Subcutaneous abdominal adipose tissue (tissue), 5 donors: ENCODE data around the gene SLC12A3.

Experiments used
- H3K27ac ChIP-seq: one replicate; pipeline ENCODE4 v1.7.0; 2013; ENCODE audit warnings: low read depth, mild to moderate bottlenecking, inconsistent platforms, low read length, moderate library complexity
- H3K27me3 ChIP-seq, 5 donors: one replicate each; pipeline ENCODE4 v1.7.0; 2013; ENCODE audit warnings: low read length in 5 of 5, inconsistent platforms in 1 of 5; ENCODE audit not compliant: control insufficient read depth in 5 of 5, insufficient read depth in 4 of 5
- H3K36me3 ChIP-seq, 5 donors: one replicate each; pipeline ENCODE4 v1.7.0; 2013; ENCODE audit warnings: low read length in 5 of 5; ENCODE audit not compliant: control insufficient read depth in 5 of 5, insufficient read depth in 5 of 5
- H3K4me1 ChIP-seq, 5 donors: one replicate each; pipeline ENCODE4 v1.7.0; 2013; ENCODE audit warnings: low read length in 5 of 5, mild to moderate bottlenecking in 3 of 5, moderate library complexity in 1 of 5; ENCODE audit not compliant: control insufficient read depth in 5 of 5, insufficient read depth in 5 of 5
- H3K4me3 ChIP-seq, 5 donors: one replicate each; pipeline ENCODE4 v1.7.0; 2013; ENCODE audit warnings: low read length in 5 of 5, low read depth in 1 of 5
- H3K9ac ChIP-seq, 5 donors: one replicate each; pipeline ENCODE4 v1.7.0; 2013; ENCODE audit warnings: low read length in 5 of 5, mild to moderate bottlenecking in 4 of 5, moderate library complexity in 3 of 5
- H3K9me3 ChIP-seq, 5 donors: one replicate each; pipeline ENCODE4 v1.7.0; 2013; ENCODE audit warnings: low read length in 5 of 5; ENCODE audit not compliant: control insufficient read depth in 5 of 5
- donor health status: healthy.
- donor health status: healthy.
- donor health status: healthy.
- donor health status: healthy.
- donor health status: healthy.

SLC12A3 gene

GRCh38 chr16:56847173-56847910 lies 17.7 kb upstream of the SLC12A3 start:
- Histone ChIP-seq H3K4me1 (peaks cover 0 to 12% (median 10%) of the 10 kb centered on the region in 5 donors), H3K36me3 (peaks cover 0 to 32% (median 26%) of the 10 kb centered on the region in 5 donors), H3K27ac (no peak overlapping the region), H3K4me3 (no peak overlapping the region), H3K27me3 (no peaks in the 10 kb centered on the region), H3K9ac (no peak overlapping the region), H3K9me3 (no peaks in the 10 kb centered on the region)

GRCh38 chr16:56848029-56848936 lies 16.7 kb upstream of the SLC12A3 start:
- H3K9ac ChIP-seq, result no peak overlapping the region
- H3K4me3 ChIP-seq, result no peak overlapping the region
- no peaks in the 10 kb centered on the region for H3K9me3 ChIP-seq
- H3K27ac ChIP-seq, result no peak overlapping the region
- H3K36me3 ChIP-seq, result peaks cover 0 to 22% (median 16%) of the 10 kb centered on the region in 5 donors
- H3K27me3 ChIP-seq, result no peaks in the 10 kb centered on the region
- H3K4me1 ChIP-seq, result peaks cover 0 to 12% (median 10%) of the 10 kb centered on the region in 5 donors

DNA sequence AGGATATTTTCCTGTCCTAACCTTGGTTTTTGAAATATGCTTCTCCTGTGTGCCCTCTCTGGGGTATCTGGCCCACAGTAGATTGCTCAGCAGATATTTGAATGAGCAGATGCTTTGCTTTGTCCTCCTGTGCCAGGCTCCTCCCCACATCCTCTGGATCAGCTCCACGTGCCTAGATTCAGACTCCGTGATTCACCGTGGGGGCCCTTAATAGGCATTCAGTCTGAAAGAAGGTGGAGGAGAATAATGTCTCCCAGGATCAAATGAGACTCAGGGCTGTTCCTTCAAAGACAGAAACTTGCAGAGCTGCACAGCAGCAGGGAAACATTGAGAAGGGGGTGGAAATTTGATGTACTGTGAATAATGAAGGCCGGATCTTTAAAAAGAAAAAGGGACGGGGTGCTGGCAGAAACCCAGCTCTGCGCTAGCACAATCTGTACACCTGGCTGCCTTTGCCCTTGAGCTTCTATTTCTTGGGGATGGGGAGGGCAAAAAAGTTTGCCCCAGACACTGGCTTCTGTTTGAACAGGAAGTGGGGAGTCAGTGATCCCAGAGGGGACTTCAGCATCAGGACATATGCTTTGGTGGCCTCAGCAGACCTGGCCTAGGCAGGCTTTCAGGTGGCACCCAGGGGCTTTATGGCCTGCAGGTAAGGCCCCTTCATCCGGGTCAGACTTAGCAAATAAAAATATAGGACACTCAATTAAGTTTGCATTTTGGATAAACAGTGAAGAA lies 15.9 kb upstream of the SLC12A3 start:
- Histone ChIP-seq H3K9ac (no peak overlapping the region), H3K9me3 (no peaks in the 10 kb centered on the region), H3K4me1 (peaks cover 0 to 12% (median 10%) of the 10 kb centered on the region in 5 donors), H3K36me3 (peaks cover 0 to 14% (median 9%) of the 10 kb centered on the region in 5 donors), H3K27ac (no peak overlapping the region), H3K27me3 (no peaks in the 10 kb centered on the region), H3K4me3 (no peak overlapping the region)

- Histone ChIP-seq H3K4me1 (peaks cover 0 to 12% (median 10%) of the 10 kb centered on the region in 5 donors), H3K27me3 (no peaks in the 10 kb centered on the region), H3K9ac (no peak overlapping the region), H3K36me3 (peaks cover 0 to 9% (median 4%) of the 10 kb centered on the region in 5 donors), H3K9me3 (no peaks in the 10 kb centered on the region), H3K4me3 (no peak overlapping the region), H3K27ac (no peak overlapping the region)
Observed at GRCh38 chr16:56849690-56850680, 15.0 kb upstream of the SLC12A3 start.

DNA sequence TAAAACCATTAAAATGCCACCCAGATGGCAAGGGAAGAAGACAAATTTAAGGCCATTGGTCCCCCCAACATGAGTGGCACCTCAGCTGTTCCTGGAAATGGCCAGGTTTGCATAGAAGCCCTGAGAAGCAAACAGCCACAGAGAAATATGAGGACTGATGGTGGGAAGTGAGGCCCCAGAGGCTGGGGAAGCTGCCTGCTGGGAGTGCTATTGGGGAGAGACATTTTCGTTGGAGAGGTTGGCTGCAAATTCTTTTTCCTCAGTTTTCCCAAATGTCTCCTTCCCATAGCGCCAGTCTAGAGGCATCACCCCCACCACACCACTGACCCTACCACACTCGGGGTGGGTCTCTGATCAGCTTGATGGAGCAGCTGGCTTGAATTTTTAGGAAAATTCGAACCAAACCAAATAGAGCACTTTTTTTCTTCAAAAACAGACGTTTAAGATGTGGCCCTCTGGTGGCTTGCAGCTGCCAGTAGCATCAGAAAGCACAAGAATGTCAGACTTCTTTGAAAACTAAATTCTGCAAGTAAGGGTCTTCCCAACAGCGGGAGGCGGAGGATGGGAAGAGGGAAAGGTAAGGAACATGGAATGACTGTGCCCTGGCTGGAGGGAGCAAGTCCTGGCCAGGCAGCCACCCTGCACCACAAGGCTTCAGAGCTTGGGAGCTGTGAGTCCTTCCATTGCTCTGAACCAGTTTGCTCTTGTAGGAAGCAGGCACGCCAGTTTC lies 13.2 kb upstream of the SLC12A3 start:
- Histone ChIP-seq H3K9me3 (no peaks in the 10 kb centered on the region), H3K27ac (no peak overlapping the region)

DNA sequence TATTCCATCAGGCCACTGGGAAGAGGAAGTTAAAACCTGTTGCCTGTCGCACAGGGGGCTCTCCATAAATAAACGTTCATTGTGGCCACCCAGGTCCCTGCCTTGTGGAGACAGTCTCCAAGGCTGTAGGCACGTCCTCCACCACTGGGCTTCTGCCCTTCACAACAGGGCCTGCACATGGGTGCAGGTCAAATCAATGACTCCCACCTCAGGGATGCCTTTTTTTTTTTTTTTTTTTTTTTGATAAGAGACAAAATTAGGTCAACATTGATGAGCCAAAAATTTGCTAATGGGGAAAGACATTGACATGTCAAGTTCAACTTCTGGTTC lies 12.6 kb upstream of the SLC12A3 start:
- H3K9ac ChIP-seq, result no peak overlapping the region
- H3K27ac ChIP-seq, result no peak overlapping the region
- H3K27me3 ChIP-seq, result no peaks in the 10 kb centered on the region
- no peak overlapping the region for H3K4me3 ChIP-seq
- H3K9me3 ChIP-seq, result no peaks in the 10 kb centered on the region
- peaks cover 0 to 12% (median 10%) of the 10 kb centered on the region in 5 donors for H3K4me1 ChIP-seq
- no peaks in the 10 kb centered on the region for H3K36me3 ChIP-seq

More for the DNA sequence above, 13.2 kb upstream of the SLC12A3 start:
- Histone ChIP-seq H3K4me3 (no peak overlapping the region), H3K36me3 (no peaks in the 10 kb centered on the region), H3K9ac (no peak overlapping the region), H3K27me3 (no peaks in the 10 kb centered on the region), H3K4me1 (peaks cover 0 to 12% (median 10%) of the 10 kb centered on the region in 5 donors)

DNA sequence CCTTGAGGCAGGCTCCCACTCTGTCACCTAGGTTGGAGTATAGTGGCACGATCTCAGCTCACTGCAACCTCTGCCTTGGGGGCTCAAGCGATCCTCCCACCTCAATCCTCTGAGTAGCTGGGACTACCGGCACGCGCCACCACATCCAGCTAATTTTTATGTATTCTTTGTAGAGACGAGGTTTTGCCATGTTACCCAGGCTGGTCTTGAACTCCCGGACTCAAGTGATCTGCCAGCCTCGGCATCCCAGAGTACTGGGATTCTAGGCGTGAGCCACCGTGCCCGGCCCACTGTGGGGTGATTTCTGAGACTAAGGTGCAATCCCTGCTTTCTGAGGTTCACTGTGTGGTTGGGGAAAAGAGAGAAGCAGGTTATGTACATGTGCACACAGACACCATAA lies 12.0 kb upstream of the SLC12A3 start:
- Histone ChIP-seq H3K36me3 (no peaks in the 10 kb centered on the region), H3K4me3 (no peak overlapping the region)

DNA sequence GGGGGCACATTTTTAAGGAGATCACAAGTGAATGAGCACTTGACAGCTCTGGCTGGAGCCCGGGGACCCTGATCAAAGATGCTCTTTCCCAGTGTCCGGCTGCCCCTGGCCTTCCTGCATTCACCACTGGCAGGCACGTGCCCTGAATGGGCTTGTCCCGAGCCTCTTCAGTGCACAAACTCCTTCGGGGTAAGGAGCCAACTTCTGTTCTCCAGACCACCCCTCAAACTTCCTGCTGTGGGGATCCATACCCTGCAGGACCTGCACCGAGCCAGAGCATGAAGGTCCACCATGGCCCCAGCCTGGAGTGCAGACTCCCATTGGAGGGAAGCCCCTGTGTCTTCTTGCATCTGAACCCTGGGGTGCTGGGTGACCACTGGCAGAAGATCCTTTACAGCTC lies 9.8 kb upstream of the SLC12A3 start:
- H3K27me3 ChIP-seq, result peaks cover 0 to 3% (median 0%) of the 10 kb centered on the region in 5 donors
- no peak overlapping the region for H3K4me3 ChIP-seq
- H3K9ac ChIP-seq, result no peak overlapping the region
- no peaks in the 10 kb centered on the region for H3K4me1 ChIP-seq
- no peaks in the 10 kb centered on the region for H3K36me3 ChIP-seq
- H3K9me3 ChIP-seq, result no peaks in the 10 kb centered on the region
- H3K27ac ChIP-seq, result no peak overlapping the region

More for the DNA sequence above, 12.0 kb upstream of the SLC12A3 start:
- no peak overlapping the region for H3K27ac ChIP-seq
- peaks cover 0 to 10% (median 7%) of the 10 kb centered on the region in 5 donors for H3K4me1 ChIP-seq
- H3K9me3 ChIP-seq, result no peaks in the 10 kb centered on the region
- no peak overlapping the region for H3K9ac ChIP-seq
- no peaks in the 10 kb centered on the region for H3K27me3 ChIP-seq
